Measurements from ENCODE around the gene DPEP1. TPM values are rescaled to one million over a fixed set of nuclear protein-coding genes. Genes with fewer than 3 reads are reported as not detected.

Gene DPEP1
- total RNA-seq, 4 donors from 2014 or later: 0.39 to 2.5 (median 0.74) TPM

GRCh38 chr16:89600427-89600826, 13.0 kb upstream of the DPEP1 start:
- H3K4me3 ChIP-seq: no peak overlapping the region
- TF ChIP-seq CTCF (IDR thresholded peaks at IDR 0.05) (no peak), EP300 (IDR thresholded peaks at IDR 0.05) (no peak), POLR2A (IDR thresholded peaks at IDR 0.05) (no peak)
- peaks cover 0 to 13% (median 8%) of the 10 kb centered on the region in 4 donors for H3K4me1 ChIP-seq
- WGBS, 2 donors: 81% methylated on average over 12 of the region's 12 CpGs
- no peak overlapping the region for H3K27ac ChIP-seq
- no peaks in the 10 kb centered on the region for H3K9me3 ChIP-seq
- DNase-seq (ENCODE audit: low spot score in 2 of 2): no peak
- no peaks in the 10 kb centered on the region for H3K36me3 ChIP-seq
- H3K27me3 ChIP-seq: peaks cover 0 to 13% of the 10 kb centered on the region in 2 donors

- H3K4me3 ChIP-seq: no peak overlapping the region
- peaks cover 0 to 13% of the 10 kb centered on the region in 2 donors for H3K27me3 ChIP-seq
- peaks cover 0 to 13% (median 8%) of the 10 kb centered on the region in 4 donors for H3K4me1 ChIP-seq
- no peak overlapping the region for H3K27ac ChIP-seq
- WGBS, 2 donors: 74 to 77% methylated on average over 8 of the region's 8 CpGs
- DNase-seq (ENCODE audit: low spot score in 2 of 2): no peak
- TF ChIP-seq CTCF (IDR thresholded peaks at IDR 0.05) (no peak), EP300 (IDR thresholded peaks at IDR 0.05) (no peak), POLR2A (IDR thresholded peaks at IDR 0.05) (no peak)
- no peaks in the 10 kb centered on the region for H3K9me3 ChIP-seq
- no peaks in the 10 kb centered on the region for H3K36me3 ChIP-seq
Measured at GRCh38 chr16:89600956-89601355, 12.5 kb upstream of the DPEP1 start.

GRCh38 chr16:89601906-89602272, 11.6 kb upstream of the DPEP1 start:
- Histone ChIP-seq H3K27me3 (peaks cover 0 to 13% of the 10 kb centered on the region in 2 donors), H3K4me1 (peaks cover 0 to 13% (median 8%) of the 10 kb centered on the region in 4 donors), H3K27ac (no peak overlapping the region), H3K4me3 (no peak overlapping the region), H3K9me3 (no peaks in the 10 kb centered on the region), H3K36me3 (no peaks in the 10 kb centered on the region)
- DNase-seq (ENCODE audit: low spot score in 2 of 2): no peak
- 59 to 70% methylated on average over 12 to 22 of the region's 22 CpGs for WGBS, 2 donors
- TF ChIP-seq EP300 (IDR thresholded peaks at IDR 0.05) (no peak), POLR2A (IDR thresholded peaks at IDR 0.05) (no peak), CTCF (IDR thresholded peaks at IDR 0.05) (no peak)

GRCh38 chr16:89602273-89602951, 11.0 kb upstream of the DPEP1 start:
- H3K27ac ChIP-seq: no peak overlapping the region
- H3K36me3 ChIP-seq: no peaks in the 10 kb centered on the region
- DNase-seq (ENCODE audit: low spot score in 2 of 2): no peak
- H3K4me1 ChIP-seq: peaks cover 0 to 13% (median 8%) of the 10 kb centered on the region in 4 donors
- WGBS, 2 donors: 6 to 8% methylated on average over 16 to 21 of the region's 22 CpGs
- TF ChIP-seq POLR2A (IDR thresholded peaks at IDR 0.05): no peak
- no peak for TF ChIP-seq CTCF (IDR thresholded peaks at IDR 0.05)
- no peak for TF ChIP-seq EP300 (IDR thresholded peaks at IDR 0.05)
- no peak overlapping the region for H3K4me3 ChIP-seq
- H3K27me3 ChIP-seq: peaks cover 0 to 13% of the 10 kb centered on the region in 2 donors
- no peaks in the 10 kb centered on the region for H3K9me3 ChIP-seq

- no peak overlapping the region for H3K27ac ChIP-seq
Measured at GRCh38 chr16:89602952-89603590, 10.4 kb upstream of the DPEP1 start.

More at GRCh38 chr16:89602952-89603590, 10.4 kb upstream of the DPEP1 start:
- 59 to 67% methylated on average over 4 to 5 of the region's 5 CpGs for WGBS, 2 donors
- no peak for DNase-seq (ENCODE audit: low spot score in 2 of 2)
- H3K4me1 ChIP-seq: peaks cover 0 to 13% (median 8%) of the 10 kb centered on the region in 4 donors
- no peaks in the 10 kb centered on the region for H3K9me3 ChIP-seq
- no peak for TF ChIP-seq EP300 (IDR thresholded peaks at IDR 0.05)
- TF ChIP-seq CTCF (IDR thresholded peaks at IDR 0.05): no peak
- TF ChIP-seq POLR2A (IDR thresholded peaks at IDR 0.05): no peak
- H3K36me3 ChIP-seq: no peaks in the 10 kb centered on the region
- peaks cover 0 to 13% of the 10 kb centered on the region in 2 donors for H3K27me3 ChIP-seq
- H3K4me3 ChIP-seq: no peak overlapping the region
